ENCODE results near the gene DPH1.
"Not testable (repeated sequence)": the region's sequence is repeated elsewhere in the genome, so short reads cannot be mapped to it uniquely, and the experiment has no call there.

DNA sequence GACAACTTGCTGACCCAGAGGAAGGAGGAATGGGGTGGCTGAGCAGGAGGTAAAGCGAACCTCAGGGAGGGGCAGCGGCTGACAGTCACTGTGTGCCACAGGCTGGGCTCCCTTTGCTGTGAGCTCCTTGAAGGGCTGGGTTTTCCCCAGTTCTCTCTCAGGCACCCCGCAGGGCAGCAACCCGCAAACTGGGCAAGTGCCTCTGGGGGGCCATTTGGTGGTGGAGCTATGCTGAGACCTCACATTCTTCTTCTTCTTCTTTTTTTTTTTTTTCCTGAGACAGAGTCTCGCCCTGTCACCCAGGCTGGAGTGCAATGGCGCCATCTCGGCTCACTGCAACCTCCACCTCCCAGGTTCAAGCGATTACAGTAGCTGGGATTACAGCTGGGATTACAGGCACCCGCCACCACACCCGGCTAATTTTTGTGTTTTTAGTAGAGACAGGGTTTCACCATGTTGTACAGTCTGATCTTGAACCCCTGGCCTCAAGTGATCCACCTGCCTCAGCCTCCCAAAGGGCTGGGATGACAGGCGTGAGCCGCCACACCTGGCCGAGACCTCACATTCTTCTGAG is 47.1 kb upstream of the DPH1 start:
- TF ChIP-seq TARDBP (IDR thresholded peaks at IDR 0.05); SP1 (IDR thresholded peaks at IDR 0.05); ELF4 (IDR thresholded peaks at IDR 0.05); CTBP1 (IDR thresholded peaks at IDR 0.05; ENCODE audit: borderline replicate concordance): not testable (repeated sequence)

Data from HEK293T (cell line).